Suppressor macrophage (primary cell): ENCODE data around the gene LRP2.

Source experiments
- DNase-seq, 4 experiments: peaks; one replicate each; pipeline ENCODE4 v3.0.0-alpha.2; 2020 to 2022

The LRP2 gene

GRCh38 chr2:169087757-169088379, 274.5 kb downstream of the LRP2 start:
- DNase-seq, result peak in 1 of 4 experiments; percentile 43

GRCh38 chr2:169086893-169087467, 275.4 kb downstream of the LRP2 start:
- peak in 2 of 4 experiments; percentile 13 to 34 for DNase-seq

- DNase-seq, result peak; percentile 63 to 86 (median 78)
Observed at GRCh38 chr2:169082995-169083394, 279.3 kb downstream of the LRP2 start.

- DNase-seq, result no peak
Observed at GRCh38 chr2:169081551-169081950, 280.8 kb downstream of the LRP2 start.

GRCh38 chr2:169080250-169081069, 281.9 kb downstream of the LRP2 start:
- peak; percentile 62 to 84 (median 78) for DNase-seq

- no peak for DNase-seq
Observed at GRCh38 chr2:169077674-169078240, 284.6 kb downstream of the LRP2 start.
